22Rv1 (cell line): Measurements from ENCODE around the gene UBE2K.
"Not testable (repeated sequence)": the region's sequence is repeated elsewhere in the genome, so short reads cannot be mapped to it uniquely, and the experiment has no call there.

Experiments
- H3K27ac ChIP-seq: fragments of 450-650 bp; 2 replicates; pipeline ENCODE4 v1.5.1; 2017
- CTCF ChIP-seq: fragments of 450-650 bp; IDR thresholded peaks from 2 replicates; pipeline ENCODE4 v1.5.1; 2017; ENCODE audit warnings: mild to moderate bottlenecking
- ZFX ChIP-seq: fragments of 450-650 bp; IDR thresholded peaks from 2 replicates; pipeline ENCODE4 v1.6.1; 2017; ENCODE audit warnings: antibody characterized with exemption, borderline replicate concordance

Gene UBE2K

GRCh38 chr4:39786838-39787237 lies 88.9 kb downstream of the UBE2K start:
- TF ChIP-seq ZFX, result no peak
- no peak for TF ChIP-seq CTCF
- H3K27ac ChIP-seq, result no peak overlapping the region

- H3K27ac ChIP-seq, result no peak overlapping the region
- TF ChIP-seq ZFX, result no peak
- no peak for TF ChIP-seq CTCF
These were observed 94.2 kb downstream of the UBE2K start for GRCh38 chr4:39792128-39792527.

- no peak overlapping the region for H3K27ac ChIP-seq
- no peak for TF ChIP-seq ZFX
- TF ChIP-seq CTCF, result no peak
These were observed 94.6 kb downstream of the UBE2K start for GRCh38 chr4:39792529-39792928.

- not testable (repeated sequence) for H3K27ac ChIP-seq
These were observed 95.0 kb downstream of the UBE2K start for GRCh38 chr4:39792976-39793375.

- H3K27ac ChIP-seq, result no peak overlapping the region
- TF ChIP-seq ZFX (no peak), CTCF (no peak)
These were observed 104.1 kb downstream of the UBE2K start for GRCh38 chr4:39802005-39802404.

- no peak for TF ChIP-seq ZFX
- no peak for TF ChIP-seq CTCF
These were observed 110.4 kb downstream of the UBE2K start for GRCh38 chr4:39808231-39808749.

GRCh38 chr4:39812500-39812899 lies 114.6 kb downstream of the UBE2K start:
- TF ChIP-seq CTCF (no peak), ZFX (no peak)

More at GRCh38 chr4:39808231-39808749, 110.4 kb downstream of the UBE2K start:
- H3K27ac ChIP-seq, result no peak overlapping the region

GRCh38 chr4:39813033-39813432 lies 115.1 kb downstream of the UBE2K start:
- not testable (repeated sequence) for H3K27ac ChIP-seq

More at GRCh38 chr4:39812500-39812899, 114.6 kb downstream of the UBE2K start:
- H3K27ac ChIP-seq, result no peak overlapping the region

GRCh38 chr4:39813761-39814160 lies 115.8 kb downstream of the UBE2K start:
- not testable (repeated sequence) for H3K27ac ChIP-seq
